Ureter (tissue), 1 donor: ENCODE results near the gene SNAPIN. TPM values are rescaled to one million over a fixed set of nuclear protein-coding genes. Genes with fewer than 3 reads are reported as not detected.

Experiments used
- total RNA-seq: library from RNA; stranded (reverse); gene quantifications from one replicate; pipeline ENCODE4 v1.2.4, GENCODE V29; 2023
- donor health status: DM: yes; HTN: yes; CAD: no.

The SNAPIN gene
- total RNA-seq, 1 donor from 2014 or later = 37.3 TPM

Other genes with a start within 250 kb of the SNAPIN start
- not detected for gene S100A7A, start 242.2 kb upstream of the SNAPIN start, total RNA-seq
- gene S100A7, start 198.1 kb upstream of the SNAPIN start, total RNA-seq = not detected
- 1,381 TPM for gene S100A6, start 122.7 kb upstream of the SNAPIN start, total RNA-seq
- 0.86 TPM for gene S100A5, start 117.8 kb upstream of the SNAPIN start, total RNA-seq
- gene S100A4, start 112.9 kb upstream of the SNAPIN start, total RNA-seq = 120 TPM
- gene S100A3, start 109.4 kb upstream of the SNAPIN start, total RNA-seq = 6.5 TPM
- gene S100A2, start 92.9 kb upstream of the SNAPIN start, total RNA-seq = 317 TPM
- gene S100A16, start 45.6 kb upstream of the SNAPIN start, total RNA-seq = 81.8 TPM
- 51.3 TPM for gene S100A14, start 42.4 kb upstream of the SNAPIN start, total RNA-seq
- 71.6 TPM for gene S100A13, start 31.2 kb upstream of the SNAPIN start, total RNA-seq
- gene S100A1, start 30.3 kb upstream of the SNAPIN start, total RNA-seq = not detected
- gene CHTOP, start 24.6 kb upstream of the SNAPIN start, total RNA-seq = 91.7 TPM
- gene ILF2, start 12.3 kb downstream of the SNAPIN start, total RNA-seq = 131 TPM
- gene NPR1, start 20.0 kb downstream of the SNAPIN start, total RNA-seq = 21.0 TPM
- 77.5 TPM for gene INTS3, start 69.3 kb downstream of the SNAPIN start, total RNA-seq
- 28.8 TPM for gene SLC27A3, start 116.7 kb downstream of the SNAPIN start, total RNA-seq